Naive thymus-derived CD8-positive, alpha-beta T cell (primary cell): ENCODE measurements around the gene FBXO7. TPM values are rescaled to one million over a fixed set of nuclear protein-coding genes. Genes with fewer than 3 reads are reported as not detected.

Experiments
- ATAC-seq, 2 donors: fragments of 150-1000 bp; cut with Tn5 transposase in 1 of 2; sonication (Bioruptor Pico), chemical (Tn5 transposase) in 1 of 2; 1 replicate in 1 of 2; 2 replicates in 1 of 2; pipeline ENCODE4 v1.10.0; 2021; ENCODE audit warnings: mild to moderate bottlenecking in 2 of 2, moderate library complexity in 2 of 2
- POLR2A ChIA-PET: fragments of 350-600 bp; sonication (Branson Sonifier 250); formaldehyde crosslinking; loops from one replicate; lab custom pipeline; 2021; ENCODE audit warnings: antibody characterized with exemption; lab: Charles Lee
- DNase-seq, 10 donors: peaks; one replicate each; pipeline versions ENCODE4 v3.0.0 to v3.0.0-alpha.2; 2020 to 2022
- H3K27ac Mint-ChIP-seq, 10 donors: one replicate each; pipeline ENCODE4 v1.8.0; 2020 to 2022; ENCODE audit warnings: mild to moderate bottlenecking in 10 of 10, mixed read lengths in 10 of 10, moderate library complexity in 4 of 10, inconsistent platforms in 1 of 10
- H3K27me3 Mint-ChIP-seq, 5 donors: one replicate each; pipeline ENCODE4 v1.8.0; 2021 to 2022; ENCODE audit warnings: mixed read lengths in 5 of 5
- H3K36me3 Mint-ChIP-seq, 3 donors: one replicate each; pipeline ENCODE4 v1.8.0; 2020 to 2022; ENCODE audit warnings: mixed read lengths in 3 of 3, mild to moderate bottlenecking in 2 of 3, inconsistent platforms in 1 of 3
- H3K4me1 Mint-ChIP-seq, 4 donors: one replicate each; pipeline ENCODE4 v1.8.0; 2021 to 2022; ENCODE audit warnings: mixed read lengths in 4 of 4
- H3K4me3 Mint-ChIP-seq, 10 donors: one replicate each; pipeline ENCODE4 v1.8.0; 2020 to 2022; ENCODE audit warnings: mild to moderate bottlenecking in 10 of 10, mixed read lengths in 10 of 10, moderate library complexity in 6 of 10, inconsistent platforms in 1 of 10
- H3K9me3 Mint-ChIP-seq, 9 donors: one replicate each; pipeline ENCODE4 v1.8.0; 2020 to 2022; ENCODE audit warnings: mixed read lengths in 9 of 9, mild to moderate bottlenecking in 3 of 9, inconsistent platforms in 1 of 9, moderate library complexity in 1 of 9
- polyA plus RNA-seq, 3 donors: library from polyadenylated mRNA; unstranded; fragments of 300-500 nt; fragmentation: Illumina TruSeq; gene quantifications; one replicate each; pipeline ENCODE4 v1.2.3, GENCODE V29; 2021
- total RNA-seq, 8 experiments: library from RNA in 2 of 8; stranded (reverse) in 2 of 8; gene quantifications; one replicate each; pipeline ENCODE4 v1.2.3 and lab custom pipeline; 2021 to 2026

The FBXO7 gene
- total RNA-seq (100 to 1,000 TPM in 1 of 2 experiments, 10 to 100 TPM in 1; 97.5 to 103 TPM), polyA plus RNA-seq (100 to 1,000 TPM; 126 to 149 (median 146) TPM), total RNA-seq (lab: John Stamatoyannopoulos, UW) (135 to 222 (median 147) reads per million in 6 experiments)

- ATAC-seq (peak; percentile 81 to 87), DNase-seq (peak; percentile 76 to 91 (median 87))
- H3K4me3 Mint-ChIP-seq: peak within 1 kb of the TSS in 9 of 10 donors; percentile 92 to 98 (median 97)
- POLR2A ChIA-PET: interaction anchor here (0.8 to 2.8 kb wide), 7 partner anchors 12 to 813 kb away, joined by 3 to 20 read pairs (median 5); partner anchors contain the start of genes PISD and RTCB
- H3K36me3 Mint-ChIP-seq: peaks cover 0 to 7% (median 0%) of the 10 kb centered on the region in 3 donors
- no peaks in the 10 kb centered on the region for H3K9me3 Mint-ChIP-seq
- no peaks in the 10 kb centered on the region for H3K27me3 Mint-ChIP-seq
- peaks cover 14 to 30% (median 25%) of the 10 kb centered on the region in 4 donors for H3K4me1 Mint-ChIP-seq
- H3K27ac Mint-ChIP-seq: peak within 1 kb of the TSS; percentile 81 to 98 (median 96)
These were observed at the start of gene FBXO7 for GRCh38 chr22:32474635-32475467. Gene FBXO7, plus strand, starts transcription at chr22:32474811. Its CDS starts 192 bp downstream, at chr22:32475003.

DNA sequence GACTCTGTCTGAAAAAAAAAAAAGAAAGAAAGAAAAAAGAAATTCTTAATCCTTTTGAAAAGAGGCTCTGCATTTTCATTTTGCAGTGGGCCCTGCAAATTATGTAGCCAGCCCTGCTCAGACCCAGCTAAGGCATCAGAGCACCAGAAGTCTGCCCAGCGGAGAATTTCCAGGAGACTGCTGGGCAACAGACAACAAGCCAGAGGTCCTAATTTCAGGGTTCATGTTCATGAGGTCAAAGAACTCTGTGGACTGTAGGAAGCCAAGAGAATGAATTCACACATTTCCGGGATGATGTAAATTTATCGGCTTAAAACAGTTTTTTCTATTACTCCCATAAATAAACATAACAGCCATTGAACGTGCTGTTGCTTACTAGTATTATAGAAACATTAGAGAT is 47.7 kb upstream of the FBXO7 start:
- Mint-ChIP-seq H3K9me3 (no peaks in the 10 kb centered on the region), H3K27me3 (peaks cover 20 to 41% (median 26%) of the 10 kb centered on the region in 5 donors), H3K27ac (no peak overlapping the region), H3K36me3 (no peaks in the 10 kb centered on the region), H3K4me3 (no peak overlapping the region), H3K4me1 (peaks cover 0 to 2% (median 0%) of the 10 kb centered on the region in 4 donors)
- no peak for DNase-seq
- POLR2A ChIA-PET: interaction anchor here (0.7 kb wide), 1 partner anchor 49 kb away, joined by 3 read pairs; no protein-coding TSS in a partner anchor
- no peak for ATAC-seq

GRCh38 chr22:32430352-32430751 is 44.3 kb upstream of the FBXO7 start:
- no peak for ATAC-seq
- POLR2A ChIA-PET: no interaction called here

GRCh38 chr22:32444068-32444467 is 30.5 kb upstream of the FBXO7 start:
- Mint-ChIP-seq H3K36me3 (no peaks in the 10 kb centered on the region), H3K27me3 (peaks cover 0 to 11% (median 3%) of the 10 kb centered on the region in 5 donors), H3K4me3 (no peak overlapping the region), H3K9me3 (no peaks in the 10 kb centered on the region), H3K4me1 (no peaks in the 10 kb centered on the region), H3K27ac (no peak overlapping the region)
- ATAC-seq (no peak), DNase-seq (no peak)
- POLR2A ChIA-PET: no interaction called here

More at GRCh38 chr22:32430352-32430751, 44.3 kb upstream of the FBXO7 start:
- no peak for DNase-seq
- Mint-ChIP-seq H3K36me3 (no peaks in the 10 kb centered on the region), H3K27ac (no peak overlapping the region), H3K27me3 (peaks cover 9 to 30% (median 22%) of the 10 kb centered on the region in 5 donors), H3K4me3 (no peak overlapping the region), H3K4me1 (no peaks in the 10 kb centered on the region), H3K9me3 (no peaks in the 10 kb centered on the region)

DNA sequence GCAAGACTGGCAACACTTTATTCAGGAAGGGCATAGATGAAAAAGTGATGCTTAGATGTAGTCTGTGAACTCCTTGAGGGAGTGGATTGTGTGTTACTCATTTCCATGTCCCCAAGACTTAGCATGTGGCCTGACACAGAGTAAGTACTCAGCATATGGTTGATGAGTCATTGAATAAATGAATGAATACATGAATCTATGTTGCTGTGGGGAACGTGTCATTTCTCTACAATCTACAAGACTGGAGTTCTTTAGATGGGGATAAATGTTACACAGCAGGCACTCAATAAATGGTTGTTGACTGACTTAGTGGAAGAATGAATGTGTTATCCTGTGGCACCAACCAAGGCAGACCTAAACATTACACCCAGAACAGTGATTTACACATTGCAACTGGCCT is 28.3 kb upstream of the FBXO7 start:
- no peak for ATAC-seq
- no peak overlapping the region for H3K27ac Mint-ChIP-seq
- no peaks in the 10 kb centered on the region for H3K4me1 Mint-ChIP-seq
- POLR2A ChIA-PET: no interaction called here
- DNase-seq: no peak
- H3K36me3 Mint-ChIP-seq: no peaks in the 10 kb centered on the region
- peaks cover 0 to 15% (median 3%) of the 10 kb centered on the region in 5 donors for H3K27me3 Mint-ChIP-seq
- H3K4me3 Mint-ChIP-seq: no peak overlapping the region
- no peaks in the 10 kb centered on the region for H3K9me3 Mint-ChIP-seq

GRCh38 chr22:32448980-32449379 is 25.6 kb upstream of the FBXO7 start:
- H3K4me3 Mint-ChIP-seq: no peak overlapping the region
- peaks cover 0 to 14% (median 9%) of the 10 kb centered on the region in 5 donors for H3K27me3 Mint-ChIP-seq
- H3K4me1 Mint-ChIP-seq: no peaks in the 10 kb centered on the region
- POLR2A ChIA-PET: no interaction called here
- no peaks in the 10 kb centered on the region for H3K9me3 Mint-ChIP-seq
- no peak overlapping the region for H3K27ac Mint-ChIP-seq
- no peaks in the 10 kb centered on the region for H3K36me3 Mint-ChIP-seq
- DNase-seq (no peak), ATAC-seq (no peak)

GRCh38 chr22:32457031-32457430 is 17.6 kb upstream of the FBXO7 start:
- Mint-ChIP-seq H3K36me3 (peaks cover 0 to 5% (median 0%) of the 10 kb centered on the region in 3 donors), H3K27me3 (peaks cover 36 to 62% (median 53%) of the 10 kb centered on the region in 5 donors), H3K4me3 (no peak overlapping the region), H3K27ac (no peak overlapping the region), H3K9me3 (no peaks in the 10 kb centered on the region), H3K4me1 (no peaks in the 10 kb centered on the region)
- ATAC-seq: no peak
- no peak for DNase-seq
- POLR2A ChIA-PET: no interaction called here

DNA sequence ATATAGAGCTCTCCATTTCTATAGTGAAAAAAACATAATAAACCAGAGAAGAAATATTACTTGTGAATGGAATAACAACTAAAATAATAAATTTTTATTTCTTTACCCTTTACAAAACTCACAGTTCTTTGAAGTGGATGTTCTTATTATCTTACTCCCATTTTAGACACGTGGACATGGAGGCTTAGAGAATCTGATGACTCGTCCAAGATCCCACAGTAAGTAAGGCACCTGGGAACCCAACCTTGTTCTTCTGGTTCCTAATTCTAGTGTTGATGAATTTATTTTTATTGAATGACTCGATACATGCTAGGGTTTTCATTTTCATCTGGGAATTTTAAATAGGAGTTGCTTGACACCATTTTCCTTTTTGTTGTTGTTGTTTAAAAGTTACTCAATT is 12.2 kb upstream of the FBXO7 start:
- Mint-ChIP-seq H3K4me1 (no peaks in the 10 kb centered on the region), H3K27me3 (peaks cover 28 to 66% (median 55%) of the 10 kb centered on the region in 5 donors), H3K27ac (no peak overlapping the region), H3K9me3 (no peaks in the 10 kb centered on the region), H3K36me3 (peaks cover 0 to 5% (median 0%) of the 10 kb centered on the region in 3 donors), H3K4me3 (no peak overlapping the region)
- POLR2A ChIA-PET: no interaction called here
- DNase-seq (no peak), ATAC-seq (no peak)

DNA sequence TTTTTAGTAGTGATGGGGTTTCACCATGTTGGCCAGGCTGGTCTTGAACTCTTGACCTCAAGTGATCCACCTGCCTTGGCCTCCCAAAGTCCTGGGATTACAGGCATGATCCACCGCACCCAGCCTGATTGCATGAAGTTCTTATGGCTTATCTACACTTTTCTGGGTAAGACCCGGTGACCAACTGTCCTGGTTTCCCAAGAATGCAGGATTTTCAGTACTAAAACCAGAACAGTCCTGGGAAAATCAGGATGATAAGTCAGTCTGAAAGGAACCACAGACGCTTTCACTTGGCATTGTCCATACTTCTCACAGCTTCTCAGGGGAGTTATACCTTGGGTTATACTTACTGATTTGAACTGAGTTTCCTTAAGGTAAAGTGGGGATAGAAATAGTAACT is 8.9 kb upstream of the FBXO7 start:
- Mint-ChIP-seq H3K4me1 (no peaks in the 10 kb centered on the region), H3K27ac (no peak overlapping the region), H3K4me3 (no peak overlapping the region), H3K9me3 (no peaks in the 10 kb centered on the region), H3K27me3 (peaks cover 14 to 41% (median 34%) of the 10 kb centered on the region in 5 donors), H3K36me3 (no peaks in the 10 kb centered on the region)
- DNase-seq: no peak
- POLR2A ChIA-PET: no interaction called here
- no peak for ATAC-seq

- Mint-ChIP-seq H3K36me3 (no peaks in the 10 kb centered on the region), H3K27ac (no peak overlapping the region), H3K4me1 (no peaks in the 10 kb centered on the region), H3K4me3 (no peak overlapping the region), H3K9me3 (no peaks in the 10 kb centered on the region), H3K27me3 (peaks cover 7 to 33% (median 25%) of the 10 kb centered on the region in 5 donors)
- ATAC-seq: no peak
- no peak for DNase-seq
- POLR2A ChIA-PET: no interaction called here
These were observed 8.1 kb upstream of the FBXO7 start for GRCh38 chr22:32466496-32466895.

- Mint-ChIP-seq H3K27me3 (peaks cover 2 to 20% (median 12%) of the 10 kb centered on the region in 5 donors), H3K27ac (no peak overlapping the region), H3K4me1 (peaks cover 7 to 14% (median 12%) of the 10 kb centered on the region in 4 donors), H3K4me3 (no peak overlapping the region), H3K36me3 (no peaks in the 10 kb centered on the region), H3K9me3 (no peaks in the 10 kb centered on the region)
- POLR2A ChIA-PET: no interaction called here
- ATAC-seq (no peak), DNase-seq (no peak)
These were observed 4.8 kb upstream of the FBXO7 start for GRCh38 chr22:32469799-32470212.

- ATAC-seq: no peak
- no peaks in the 10 kb centered on the region for H3K36me3 Mint-ChIP-seq
- no peaks in the 10 kb centered on the region for H3K9me3 Mint-ChIP-seq
- POLR2A ChIA-PET: interaction anchor here (0.6 to 2.8 kb wide), 3 partner anchors 61 to 329 kb away, joined by 3 to 20 read pairs (median 3); partner anchors contain the start of gene RTCB
- peak overlapping the region in 9 of 10 donors; percentile 90 to 98 (median 94) for H3K4me3 Mint-ChIP-seq
- DNase-seq: peak in 8 of 10 donors; percentile 3 to 73 (median 46)
- H3K27ac Mint-ChIP-seq: peak overlapping the region; percentile 81 to 97 (median 94)
- H3K4me1 Mint-ChIP-seq: peaks cover 8 to 28% (median 23%) of the 10 kb centered on the region in 4 donors
- no peaks in the 10 kb centered on the region for H3K27me3 Mint-ChIP-seq
These were observed 1.1 kb upstream of the FBXO7 start for GRCh38 chr22:32473388-32473952.
